Femur (tissue), 1 donor: Measurements from ENCODE around the gene CTNNA2.
"Not testable (repeated sequence)": the region's sequence is repeated elsewhere in the genome, so short reads cannot be mapped to it uniquely, and the experiment has no call there.

Experiments used
- DNase-seq: peaks from one replicate; pipeline ENCODE4 v3.0.0-alpha.2; 2017

The CTNNA2 gene

GRCh38 chr2:80167284-80167808, 654.5 kb downstream of the CTNNA2 start:
- no peak for DNase-seq

- no peak for DNase-seq
Measured at GRCh38 chr2:80168037-80168436, 655.2 kb downstream of the CTNNA2 start.

- DNase-seq: no peak
Measured at GRCh38 chr2:80168801-80169200, 656.0 kb downstream of the CTNNA2 start.

GRCh38 chr2:80169811-80170594, 657.2 kb downstream of the CTNNA2 start:
- no peak for DNase-seq

DNA sequence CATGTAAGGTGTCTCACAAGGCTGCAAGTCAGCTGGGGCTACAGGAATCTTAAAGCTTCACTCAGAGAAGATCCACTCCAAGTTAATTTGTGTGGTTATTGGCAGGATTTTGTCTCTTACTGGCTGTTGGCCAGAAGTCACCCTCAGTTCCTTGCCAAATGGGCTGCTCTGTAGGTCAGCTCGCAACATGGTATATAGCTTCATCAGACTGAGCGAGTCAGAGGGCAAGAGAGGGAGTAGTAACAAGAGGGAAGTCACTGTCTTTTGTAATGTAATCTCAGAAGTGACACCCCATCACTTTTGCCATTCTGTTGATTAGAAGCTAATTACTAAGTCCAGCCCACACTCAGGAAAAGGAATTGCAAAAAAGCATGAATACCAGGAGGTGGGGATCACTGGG, 672.2 kb downstream of the CTNNA2 start:
- no peak for DNase-seq

DNA sequence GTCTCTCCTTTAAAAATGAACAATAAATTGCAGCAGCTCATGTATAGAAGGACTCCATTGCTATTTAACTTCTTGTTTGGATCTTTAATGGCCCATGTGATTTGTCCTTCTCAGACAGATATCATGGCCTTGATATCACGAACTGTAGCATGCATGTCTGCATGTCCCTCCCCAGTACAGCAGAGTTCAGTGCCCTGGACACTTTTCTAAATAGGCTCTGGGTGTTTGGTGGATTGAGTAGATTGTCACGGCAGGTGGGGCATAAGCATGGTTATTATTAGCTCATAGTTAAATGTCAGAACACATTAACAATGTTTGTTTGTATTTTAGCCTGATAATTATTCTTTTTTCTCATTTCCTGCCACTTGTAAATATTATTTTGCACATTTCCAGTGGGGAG, 673.4 kb downstream of the CTNNA2 start:
- DNase-seq: no peak

DNA sequence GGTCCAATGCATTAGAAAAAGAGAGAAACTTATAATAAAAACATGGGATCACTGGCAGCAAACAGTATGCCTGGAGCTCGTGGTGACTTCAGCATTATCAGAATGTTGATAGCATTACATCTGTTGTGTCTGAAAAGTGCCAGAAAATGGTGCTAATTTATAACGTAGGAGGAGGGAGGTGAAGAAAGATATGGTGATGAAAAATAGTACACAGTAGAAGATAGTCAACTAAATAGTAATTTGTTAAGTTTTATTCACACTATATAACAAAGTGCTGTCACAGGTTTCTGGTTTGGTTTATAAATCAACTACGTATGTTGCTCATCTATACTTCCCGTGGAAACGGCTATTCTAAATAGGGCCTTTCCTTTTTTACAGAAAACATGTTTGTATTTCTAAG, 674.3 kb downstream of the CTNNA2 start:
- no peak for DNase-seq

DNA sequence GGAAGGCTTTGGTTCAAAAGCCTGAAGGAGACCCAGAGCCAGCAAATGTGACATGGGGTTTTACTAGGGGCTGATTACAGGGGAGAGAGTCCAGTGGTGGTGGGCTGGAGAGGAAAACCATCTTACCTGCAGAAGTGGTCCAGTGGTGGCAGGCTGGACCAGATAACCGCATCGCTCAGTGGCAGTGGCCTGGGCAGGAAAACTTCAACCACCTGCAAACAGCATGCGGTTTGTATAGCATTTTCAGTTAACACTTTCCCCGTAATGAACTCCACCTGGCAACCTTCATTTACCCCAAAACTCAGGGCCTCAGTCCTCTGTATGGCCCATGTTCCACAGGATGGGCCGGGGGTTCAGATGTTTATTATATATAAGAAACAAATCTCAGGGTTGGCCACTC, 677.3 kb downstream of the CTNNA2 start:
- DNase-seq: no peak

DNA sequence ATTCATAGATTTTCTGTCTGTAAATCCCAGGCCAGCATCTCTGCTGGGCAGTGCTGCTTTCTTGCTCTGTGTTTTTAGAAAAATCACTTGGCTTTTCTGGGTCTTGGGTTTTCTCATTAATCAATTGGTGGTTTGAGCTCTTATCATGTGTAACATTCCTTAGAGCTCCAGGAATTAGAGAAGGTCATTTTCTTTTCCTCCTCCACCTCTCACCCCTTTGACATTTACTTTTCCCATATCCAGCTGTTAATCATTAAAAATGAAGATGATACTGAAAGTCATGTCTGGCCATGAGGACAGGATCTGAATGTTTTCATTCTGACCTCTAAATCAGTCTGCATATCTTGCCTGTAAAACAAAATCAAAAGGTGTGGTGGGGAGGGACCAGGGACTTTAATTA, 680.7 kb downstream of the CTNNA2 start:
- DNase-seq: no peak

GRCh38 chr2:80195034-80195433, 682.2 kb downstream of the CTNNA2 start:
- DNase-seq: no peak

- no peak for DNase-seq
Measured at GRCh38 chr2:80198042-80198441, 685.2 kb downstream of the CTNNA2 start.

DNA sequence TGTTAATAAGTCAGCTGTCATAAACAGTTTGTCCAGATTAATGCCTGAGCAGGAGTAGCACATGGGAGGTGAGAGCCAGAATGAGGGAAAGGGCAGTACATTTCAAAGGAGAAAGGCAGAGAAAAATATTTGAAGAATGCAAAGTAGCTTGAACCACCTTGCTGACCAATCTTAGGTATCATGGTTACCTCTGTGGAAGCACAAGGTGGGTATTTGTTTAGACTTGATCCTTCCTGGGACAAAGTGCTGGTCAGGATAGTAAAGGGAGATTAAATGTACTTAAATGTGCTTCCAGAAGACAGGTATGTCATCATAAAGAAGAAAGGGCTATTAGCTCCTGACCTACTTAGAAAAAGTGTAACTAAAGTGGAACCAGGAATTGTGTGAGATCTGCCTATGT, 686.7 kb downstream of the CTNNA2 start:
- DNase-seq: no peak

DNA sequence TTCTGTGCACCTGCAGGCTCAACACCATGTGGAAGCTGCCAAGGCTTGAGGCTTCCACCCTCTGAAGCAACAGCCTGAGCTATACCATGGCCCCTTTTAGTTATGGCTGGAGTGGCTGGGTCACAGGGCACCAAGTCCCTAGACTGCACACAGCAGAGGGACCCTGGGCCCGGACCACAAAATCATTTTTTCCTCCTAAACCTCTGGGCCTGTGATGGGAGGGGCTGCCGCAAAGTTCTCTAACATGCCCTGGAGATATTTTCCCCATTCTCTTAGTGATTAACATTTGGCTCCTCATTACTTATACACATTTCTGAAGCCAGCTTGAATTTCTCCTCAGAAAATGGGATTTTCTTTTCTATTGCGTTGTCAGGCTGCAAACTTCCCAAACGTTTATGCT, 691.1 kb downstream of the CTNNA2 start:
- not testable (repeated sequence) for DNase-seq

GRCh38 chr2:80205498-80205897, 692.6 kb downstream of the CTNNA2 start:
- DNase-seq: no peak

- no peak for DNase-seq
Measured at GRCh38 chr2:80209458-80209857, 696.6 kb downstream of the CTNNA2 start.

- no peak for DNase-seq
Measured at GRCh38 chr2:80217446-80217845, 704.6 kb downstream of the CTNNA2 start.

- no peak for DNase-seq
Measured at GRCh38 chr2:80222644-80223043, 709.8 kb downstream of the CTNNA2 start.

DNA sequence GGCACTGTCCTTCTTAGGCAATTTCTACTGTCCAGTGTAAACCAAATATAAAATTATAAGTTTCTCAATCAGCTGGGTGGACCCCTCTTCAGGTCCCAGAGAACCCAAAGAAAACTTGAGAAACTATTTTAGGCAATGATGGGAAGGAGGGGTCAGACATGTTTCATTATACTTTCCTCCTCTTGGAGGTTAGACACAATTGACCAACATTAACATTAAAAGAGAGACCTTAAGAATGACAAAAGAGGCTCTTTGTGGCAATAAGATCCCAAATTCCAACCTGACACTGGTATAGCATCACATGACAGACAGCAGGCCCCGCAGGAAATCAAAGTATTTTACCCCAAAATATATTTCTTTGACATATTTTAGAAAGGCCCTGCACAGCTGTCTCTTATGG, 718.6 kb downstream of the CTNNA2 start:
- no peak for DNase-seq

DNA sequence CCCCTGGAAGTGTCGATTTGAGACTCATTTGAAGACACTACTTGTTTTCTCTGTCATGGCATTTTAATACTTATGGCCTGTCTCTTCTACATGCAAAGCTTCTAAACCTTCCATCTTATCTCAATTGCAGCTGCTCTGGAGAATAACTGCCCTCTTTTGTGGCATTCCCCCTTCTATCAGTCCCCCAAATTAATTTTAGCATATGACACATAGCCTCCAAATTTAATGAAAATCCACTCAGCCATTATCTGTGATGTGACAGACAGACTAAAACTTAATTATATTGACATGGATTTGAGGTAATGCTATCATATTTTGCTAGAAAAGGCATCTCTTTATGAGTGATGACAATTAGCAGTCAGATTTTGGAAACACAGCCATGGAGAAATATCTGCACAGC, 720.5 kb downstream of the CTNNA2 start:
- no peak for DNase-seq

DNA sequence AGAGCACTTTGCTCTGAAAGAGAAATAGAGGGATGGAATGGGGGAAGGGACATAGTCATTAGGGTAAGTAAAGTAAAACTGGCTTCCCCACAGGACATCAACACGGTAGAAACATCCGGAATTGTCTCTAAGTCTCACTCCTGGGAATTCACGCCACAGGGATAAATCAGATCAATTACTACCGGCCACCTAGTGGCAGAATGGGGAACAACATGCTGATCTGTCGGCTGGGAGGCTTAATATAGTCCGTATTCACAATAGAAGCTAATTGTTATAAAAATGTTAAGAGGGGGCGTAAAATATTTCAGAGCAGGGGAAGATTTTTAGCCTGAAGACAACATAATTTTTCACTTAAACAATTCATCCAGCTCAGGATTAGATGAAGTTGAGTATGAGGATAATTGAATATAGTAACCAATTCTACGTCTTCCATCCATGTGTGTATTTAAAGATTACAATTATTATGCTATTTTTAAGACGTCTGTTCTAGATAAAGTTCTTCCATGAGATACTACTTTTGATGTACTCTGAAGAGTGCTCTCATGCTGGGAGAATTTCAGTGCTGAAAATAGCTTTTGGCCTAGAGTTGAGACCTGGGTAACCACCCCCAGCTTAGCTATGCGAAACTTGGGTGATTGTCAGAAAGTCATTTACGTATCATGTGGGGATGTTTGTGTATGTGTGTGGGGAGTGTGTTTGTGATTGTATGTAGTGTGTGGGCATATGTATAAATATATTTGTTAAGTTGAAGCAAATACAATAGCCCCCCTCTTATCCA, 726.0 kb downstream of the CTNNA2 start:
- DNase-seq: no peak

GRCh38 chr2:80242355-80242910, 729.6 kb downstream of the CTNNA2 start:
- no peak for DNase-seq

DNA sequence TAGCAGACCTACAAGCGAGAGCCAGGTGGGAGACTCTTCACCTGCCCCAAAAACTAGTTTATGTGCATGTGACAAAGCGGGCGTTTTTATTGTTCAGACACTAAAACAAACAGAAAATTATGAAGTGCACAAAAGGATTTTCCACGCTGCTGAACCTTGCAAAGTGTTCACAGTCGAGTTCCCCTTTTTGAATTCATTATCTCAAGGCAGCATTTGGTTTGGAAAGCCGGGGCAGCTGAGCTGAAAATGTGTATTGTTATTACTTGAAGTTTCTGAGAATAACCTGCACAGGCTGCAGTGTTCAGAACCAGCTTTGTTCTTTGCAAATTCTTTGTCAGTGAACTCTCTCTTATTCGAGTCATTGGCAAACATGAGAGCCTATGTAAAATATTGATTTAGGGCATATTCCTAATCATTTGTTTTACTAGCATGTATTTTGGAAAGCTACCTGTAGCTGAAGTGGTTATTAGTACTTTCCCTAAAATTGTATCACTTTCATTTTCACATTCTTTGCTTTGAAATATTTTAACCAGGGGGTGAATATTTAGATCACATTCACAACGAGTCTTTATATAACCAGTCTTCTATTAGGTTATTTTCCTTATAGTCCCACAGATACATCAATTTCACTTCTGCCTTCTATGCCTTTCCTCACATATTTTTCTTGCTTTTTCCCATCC, 732.2 kb downstream of the CTNNA2 start:
- DNase-seq: no peak

DNA sequence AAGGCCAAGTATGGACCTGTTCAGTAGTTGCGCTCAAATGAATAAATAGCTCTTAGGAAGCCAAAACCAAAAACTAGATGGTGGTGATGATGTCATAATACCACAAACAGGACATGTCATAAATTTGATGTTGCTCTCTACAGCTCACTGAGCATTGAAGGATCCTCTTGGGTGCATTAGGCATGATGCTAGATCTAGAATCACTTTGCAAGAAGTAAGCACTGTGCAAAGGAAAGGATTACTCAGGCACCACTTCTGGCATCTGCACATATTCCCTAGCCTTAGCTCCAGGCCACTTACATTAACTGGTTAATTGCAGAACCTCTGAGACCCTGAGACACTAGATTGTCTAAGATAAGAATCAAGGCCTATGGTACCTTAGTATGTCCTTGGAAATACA, 733.7 kb downstream of the CTNNA2 start:
- no peak for DNase-seq
